RWPE2 (cell line): Measurements from ENCODE around the gene PRIMA1.

Experiments
- ATAC-seq: fragments of 200-7000 bp; cut with Tn5 transposase; 3 replicates; pipeline ENCODE4 v1.9.1; 2021; ENCODE audit warnings: low read depth
- DNase-seq: peaks from one replicate; pipeline ENCODE4 v3.0.0-alpha.2; 2020; ENCODE audit warnings: low spot score
- H3K27ac ChIP-seq: fragments of 450-650 bp; 2 replicates; pipeline ENCODE4 v1.5.1; 2017; ENCODE audit warnings: mild to moderate bottlenecking; ENCODE audit not compliant: poor library complexity, severe bottlenecking
- H3K27me3 ChIP-seq: fragments of 250-450 bp; sonication (Bioruptor Pico); 2 replicates; pipeline ENCODE4 v1.5.1; 2021; ENCODE audit warnings: mild to moderate bottlenecking, moderate library complexity; ENCODE audit not compliant: insufficient read depth, poor library complexity, severe bottlenecking
- H3K36me3 ChIP-seq: fragments of 250-450 bp; sonication (Bioruptor Pico); 2 replicates; pipeline ENCODE4 v1.5.1; 2020; ENCODE audit warnings: low read depth, mild to moderate bottlenecking, moderate library complexity
- H3K4me1 ChIP-seq: fragments of 250-450 bp; sonication (Bioruptor Pico); 2 replicates; pipeline ENCODE4 v1.5.1; 2021; ENCODE audit warnings: mild to moderate bottlenecking, moderate library complexity; ENCODE audit not compliant: insufficient read depth, poor library complexity, severe bottlenecking
- H3K4me3 ChIP-seq: fragments of 250-450 bp; sonication (Bioruptor Pico); 2 replicates; pipeline ENCODE4 v1.5.1; 2021; ENCODE audit warnings: mild to moderate bottlenecking, moderate library complexity; ENCODE audit not compliant: severe bottlenecking
- H3K9me3 ChIP-seq: fragments of 250-450 bp; sonication (Bioruptor Pico); 2 replicates; pipeline ENCODE4 v1.5.1; 2021; ENCODE audit warnings: mild to moderate bottlenecking, moderate library complexity; ENCODE audit not compliant: severe bottlenecking
- CTCF ChIP-seq: fragments of 450-650 bp; IDR thresholded peaks from one replicate; pipeline ENCODE4 v1.5.1; 2017; ENCODE audit warnings: mild to moderate bottlenecking, moderate library complexity; ENCODE audit not compliant: poor library complexity, severe bottlenecking

The PRIMA1 gene

GRCh38 chr14:93764211-93764659 is 24.1 kb downstream of the PRIMA1 start:
- no peaks in the 10 kb centered on the region for H3K36me3 ChIP-seq
- peak; percentile 72 for ATAC-seq
- no peak overlapping the region for H3K27ac ChIP-seq
- TF ChIP-seq CTCF, result no peak
- H3K27me3 ChIP-seq, result peaks cover 8% of the 10 kb centered on the region
- H3K9me3 ChIP-seq, result no peaks in the 10 kb centered on the region
- DNase-seq, result no peak
- H3K4me1 ChIP-seq, result no peaks in the 10 kb centered on the region
- no peak overlapping the region for H3K4me3 ChIP-seq

GRCh38 chr14:93759719-93760307 is 28.5 kb downstream of the PRIMA1 start:
- no peak; the same call in 2 of the 3 replicates for ATAC-seq
- Histone ChIP-seq H3K27me3 (no peaks in the 10 kb centered on the region), H3K4me1 (no peaks in the 10 kb centered on the region), H3K9me3 (no peaks in the 10 kb centered on the region), H3K4me3 (no peak overlapping the region), H3K27ac (no peak overlapping the region), H3K36me3 (no peaks in the 10 kb centered on the region)
- no peak for TF ChIP-seq CTCF
- DNase-seq, result no peak

GRCh38 chr14:93757206-93757605 is 31.1 kb downstream of the PRIMA1 start:
- no peaks in the 10 kb centered on the region for H3K4me1 ChIP-seq
- H3K9me3 ChIP-seq, result no peaks in the 10 kb centered on the region
- DNase-seq, result no peak
- no peaks in the 10 kb centered on the region for H3K27me3 ChIP-seq
- no peak for TF ChIP-seq CTCF
- H3K36me3 ChIP-seq, result no peaks in the 10 kb centered on the region
- no peak for ATAC-seq
- H3K4me3 ChIP-seq, result no peak overlapping the region
- no peak overlapping the region for H3K27ac ChIP-seq

GRCh38 chr14:93753647-93754046 is 34.6 kb downstream of the PRIMA1 start:
- ATAC-seq (no peak), DNase-seq (no peak)
- H3K27me3 ChIP-seq, result no peaks in the 10 kb centered on the region
- no peak overlapping the region for H3K27ac ChIP-seq
- TF ChIP-seq CTCF, result no peak
- no peaks in the 10 kb centered on the region for H3K36me3 ChIP-seq
- H3K4me3 ChIP-seq, result no peak overlapping the region
- H3K4me1 ChIP-seq, result no peaks in the 10 kb centered on the region
- H3K9me3 ChIP-seq, result no peaks in the 10 kb centered on the region

- Histone ChIP-seq H3K4me3 (no peak overlapping the region), H3K27ac (no peak overlapping the region), H3K36me3 (no peaks in the 10 kb centered on the region), H3K9me3 (no peaks in the 10 kb centered on the region), H3K4me1 (no peaks in the 10 kb centered on the region), H3K27me3 (no peaks in the 10 kb centered on the region)
- ATAC-seq, result no peak
- no peak for TF ChIP-seq CTCF
- DNase-seq, result no peak
These were observed 35.2 kb downstream of the PRIMA1 start for GRCh38 chr14:93752980-93753561.
